HepG2 (cell line): ENCODE measurements around the gene MED22. TPM values are rescaled to one million over a fixed set of nuclear protein-coding genes. Genes with fewer than 3 reads are reported as not detected.
A peak's percentile ranks its signal among the peaks of the same experiment; 100 is the strongest.

ENCODE experiments used
- ADNP ChIP-seq: sonication (generic); formaldehyde crosslinking; IDR thresholded peaks from 2 replicates; pipeline ENCODE4 v1.4.0; 2020; ENCODE audit warnings: missing genetic modification reagents
- BRD4 ChIP-seq: sonication (generic); formaldehyde crosslinking; IDR thresholded peaks from 2 replicates; pipeline ENCODE4 v1.4.0; 2020; ENCODE audit warnings: missing genetic modification reagents
- CBFB ChIP-seq: sonication (generic); formaldehyde crosslinking; IDR thresholded peaks from 2 replicates; pipeline ENCODE4 v1.4.0; 2020; ENCODE audit warnings: missing genetic modification reagents
- CCDC6 ChIP-seq: sonication (generic); formaldehyde crosslinking; IDR thresholded peaks from 2 replicates; pipeline ENCODE4 v1.8.1; 2022; ENCODE audit warnings: mild to moderate bottlenecking, missing genetic modification reagents, moderate library complexity
- CREM ChIP-seq, 2 experiments: sonication (generic) in 1 of 2; formaldehyde crosslinking in 1 of 2; IDR thresholded peaks; 2 replicates each; pipeline versions ENCODE4 v1.4.0 to v1.6.1; 2016 to 2020; ENCODE audit warnings: antibody characterized with exemption in 1 of 2, mild to moderate bottlenecking in 1 of 2, missing genetic modification reagents in 1 of 2
- FIP1L1 ChIP-seq: fragments of 200-400 bp; formaldehyde crosslinking; IDR thresholded peaks from 2 replicates; pipeline ENCODE4 v1.6.1; 2018; ENCODE audit warnings: low read depth, mild to moderate bottlenecking, low read length, moderate library complexity, borderline replicate concordance; ENCODE audit not compliant: insufficient read depth
- NAIF1 ChIP-seq: sonication (generic); formaldehyde crosslinking; IDR thresholded peaks from 2 replicates; pipeline ENCODE4 v1.5.0; 2020; ENCODE audit warnings: mild to moderate bottlenecking, missing genetic modification reagents, borderline replicate concordance
- NCOA1 ChIP-seq: sonication (generic); formaldehyde crosslinking; IDR thresholded peaks from 2 replicates; pipeline ENCODE4 v1.9.0; 2021; ENCODE audit warnings: missing genetic modification reagents
- NCOA5 ChIP-seq: sonication (generic); formaldehyde crosslinking; IDR thresholded peaks from 2 replicates; pipeline ENCODE4 v1.4.0; 2020; ENCODE audit warnings: missing genetic modification reagents
- PHB2 ChIP-seq: fragments of 450-650 bp; IDR thresholded peaks from 2 replicates; pipeline ENCODE4 v1.6.1; 2018; ENCODE audit not compliant: partially characterized antibody
- RARA ChIP-seq: IDR thresholded peaks from 2 replicates; pipeline ENCODE4 v1.6.1; 2016; ENCODE audit warnings: missing genetic modification reagents, missing compliant biosample characterization
- SALL1 ChIP-seq: sonication (generic); formaldehyde crosslinking; IDR thresholded peaks from 2 replicates; pipeline ENCODE4 v1.8.0; 2022; ENCODE audit warnings: mild to moderate bottlenecking, missing genetic modification reagents
- STAT5B ChIP-seq: sonication (generic); formaldehyde crosslinking; IDR thresholded peaks from 2 replicates; pipeline ENCODE4 v1.4.0; 2020; ENCODE audit warnings: missing genetic modification reagents
- USF2 ChIP-seq, 2 experiments: sonication (generic) in 1 of 2; formaldehyde crosslinking in 1 of 2; IDR thresholded peaks; 2 replicates each; pipeline versions ENCODE4 v1.5.1 to v1.6.1; 2011 to 2020; ENCODE audit warnings: borderline replicate concordance in 1 of 2, low read depth in 1 of 2, low read length in 1 of 2, mild to moderate bottlenecking in 1 of 2, missing genetic modification reagents in 1 of 2, moderate library complexity in 1 of 2
- ZFAT ChIP-seq: sonication (generic); formaldehyde crosslinking; conservative IDR thresholded peaks from 2 replicates; pipeline ENCODE4 v1.8.1; 2023; ENCODE audit warnings: missing genetic modification reagents, inconsistent platforms
- ZFP36L2 ChIP-seq: sonication (generic); formaldehyde crosslinking; IDR thresholded peaks from 2 replicates; pipeline ENCODE4 v1.4.0; 2020; ENCODE audit warnings: missing genetic modification reagents
- ZHX2 ChIP-seq, 2 experiments: sonication (generic) in 1 of 2; formaldehyde crosslinking in 1 of 2; IDR thresholded peaks; 2 replicates each; pipeline versions ENCODE4 v1.6.1 to v1.9.0; 2014 to 2022; ENCODE audit warnings: antibody characterized with exemption in 1 of 2, borderline replicate concordance in 1 of 2, inconsistent platforms in 1 of 2, low read depth in 1 of 2, missing genetic modification reagents in 1 of 2
- ZNF3 ChIP-seq: IDR thresholded peaks from 2 replicates; pipeline ENCODE4 v1.7.0; 2017; ENCODE audit warnings: inconsistent platforms
- ZNF383 ChIP-seq: sonication (generic); formaldehyde crosslinking; IDR thresholded peaks from 2 replicates; pipeline ENCODE4 v1.4.0; 2020; ENCODE audit warnings: missing genetic modification reagents, mild to moderate bottlenecking, borderline replicate concordance
- ZNF441 ChIP-seq: sonication (generic); formaldehyde crosslinking; IDR thresholded peaks from 2 replicates; pipeline ENCODE4 v1.7.0; 2021; ENCODE audit warnings: missing genetic modification reagents, borderline replicate concordance
- ZNF446 ChIP-seq: sonication (generic); formaldehyde crosslinking; IDR thresholded peaks from 2 replicates; pipeline ENCODE4 v1.5.0; 2020; ENCODE audit warnings: mild to moderate bottlenecking, missing genetic modification reagents
- ZNF468 ChIP-seq: sonication (generic); formaldehyde crosslinking; IDR thresholded peaks from 2 replicates; pipeline ENCODE4 v1.8.0; 2022; ENCODE audit warnings: mild to moderate bottlenecking, moderate library complexity, missing genetic modification reagents
- ZNF543 ChIP-seq: sonication (generic); formaldehyde crosslinking; IDR thresholded peaks from 2 replicates; pipeline ENCODE4 v1.4.0; 2020; ENCODE audit warnings: mild to moderate bottlenecking, missing genetic modification reagents
- ZNF891 ChIP-seq: sonication (generic); formaldehyde crosslinking; IDR thresholded peaks from 2 replicates; pipeline ENCODE4 v1.5.0; 2020; ENCODE audit warnings: mild to moderate bottlenecking, missing genetic modification reagents
- polyA plus RNA-seq, 8 experiments: library from polyadenylated mRNA; depleted of rRNA in 3 of 8; stranded (reverse) in 7 of 8; unstranded in 1 of 8; fragments of >200 nt; fragmentation: Illumina TruSeq in 4 of 8; extraction: Trizol in 4 of 8; gene quantifications; 2 replicates each; pipeline versions ENCODE4 v1.2.1 to v1.2.3, GENCODE V29; 2011 to 2016; ENCODE audit warnings: low read depth in 4 of 8, missing spikeins in 1 of 8, mixed read lengths in 1 of 8; ENCODE audit not compliant: insufficient read depth in 1 of 8
- total RNA-seq, 5 experiments: library from RNA; depleted of rRNA; stranded (reverse); fragments of >200 nt; fragmentation: Illumina TruSeq; extraction: Trizol; gene quantifications; 2 replicates each; pipeline ENCODE4 v1.2.3, GENCODE V29; 2016; ENCODE audit warnings: low read depth in 1 of 5

Gene MED22
- total and polyA plus RNA-seq, 2 of the 13 experiments (the other 11 are each of a cell fraction or from before 2014, with no cell fraction given): 15.8 to 22.1 TPM

DNA sequence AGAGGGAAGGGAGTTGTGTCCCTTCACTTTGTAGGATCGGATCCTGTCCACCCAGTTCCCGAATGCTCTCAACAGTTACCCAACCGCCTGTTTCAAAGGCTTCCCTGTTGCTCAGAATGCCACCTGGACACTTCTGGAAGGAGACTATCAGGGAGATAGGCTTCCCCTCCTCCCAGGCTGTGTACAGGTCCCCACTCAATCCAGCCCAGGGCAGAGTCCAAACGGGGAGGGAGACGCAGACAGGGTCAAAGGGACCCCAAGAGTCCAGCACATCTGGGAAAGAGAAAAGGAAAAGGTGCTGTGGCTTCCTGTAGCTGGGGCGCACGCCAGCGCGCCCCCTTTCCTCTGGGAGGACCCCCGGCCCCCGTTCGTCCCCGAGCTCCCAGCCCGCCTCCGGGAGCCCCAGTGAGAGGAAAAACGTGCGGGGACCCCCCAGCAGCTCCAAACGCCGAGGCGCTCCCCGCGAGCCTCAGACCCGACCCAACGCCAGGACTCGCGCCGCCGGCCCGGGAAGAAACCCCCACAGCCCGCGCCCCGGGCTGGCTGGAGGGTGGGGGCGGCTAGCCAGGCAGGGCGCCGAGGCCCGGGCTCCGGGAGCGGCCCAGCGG is 27.3 kb upstream of the MED22 start (continued):
- no peak for TF ChIP-seq NCOA5 (CRISPR knock-in tag)
- TF ChIP-seq PHB2: no peak
- no peak; the same call in 1 of the 2 replicates for TF ChIP-seq ZNF543
- TF ChIP-seq RARA: 0 out of 2 replicates have a peak, but pooled peaks have one; percentile 14
- TF ChIP-seq ZNF383 (CRISPR knock-in tag): no peak
- no peak for TF ChIP-seq NAIF1 (CRISPR knock-in tag)
- no peak; the same call in 1 of the 2 replicates for TF ChIP-seq ZNF3 (CRISPR knock-in tag)
- no peak for TF ChIP-seq USF2 (IDR thresholded peaks at IDR 0.05; ENCODE audit: low read depth, low read length)
- no peak for TF ChIP-seq USF2 (CRISPR knock-in tag; IDR thresholded peaks at IDR 0.05; ENCODE audit: borderline replicate concordance)
- no peak for TF ChIP-seq FIP1L1
- TF ChIP-seq ZNF468 (CRISPR knock-in tag): no peak
- no peak for TF ChIP-seq ZNF446 (CRISPR knock-in tag)
- TF ChIP-seq STAT5B: no peak
- no peak for TF ChIP-seq ZFP36L2 (CRISPR knock-in tag)
- TF ChIP-seq BRD4 (CRISPR knock-in tag): no peak
- no peak for TF ChIP-seq ZHX2 (IDR thresholded peaks at IDR 0.05; ENCODE audit: low read depth)
- TF ChIP-seq ZHX2 (CRISPR knock-in tag; IDR thresholded peaks at IDR 0.05; ENCODE audit: borderline replicate concordance): peak; percentile 12; the same call in 1 of the 2 replicates
- TF ChIP-seq ADNP: no peak
- TF ChIP-seq CREM (IDR thresholded peaks at IDR 0.05): no peak
- no peak for TF ChIP-seq CREM (CRISPR knock-in tag; IDR thresholded peaks at IDR 0.05)
- TF ChIP-seq SALL1 (CRISPR knock-in tag): no peak
- TF ChIP-seq ZNF441: no peak
- TF ChIP-seq CCDC6: no peak
- TF ChIP-seq NCOA1 (CRISPR knock-in tag): no peak
- TF ChIP-seq CBFB (CRISPR knock-in tag): no peak
- no peak; the same call in 1 of the 2 replicates for TF ChIP-seq ZFAT (CRISPR knock-in tag)
- no peak for TF ChIP-seq ZNF891 (CRISPR knock-in tag)
